Cardiac fibroblast (primary cell): Measurements from ENCODE around the gene MIPOL1.

Experiments
- DNase-seq, 2 donors: peaks; one replicate each; pipeline versions ENCODE4 v3.0.0 to v3.0.0-alpha.2; 2010; ENCODE audit warnings: low read depth in 2 of 2
- H3K4me3 ChIP-seq, 2 donors: replicated peaks in 1 of 2; 1 replicate in 1 of 2; 2 replicates in 1 of 2; pipeline ENCODE4 v1.5.1; 2011; ENCODE audit warnings: low read depth in 2 of 2, low read length in 2 of 2, mild to moderate bottlenecking in 2 of 2, moderate library complexity in 1 of 2
- TF ChIP-seq, protein P1 (sequence below): IDR thresholded peaks from one replicate; pipeline ENCODE4 v1.5.1; 2011; ENCODE audit warnings: low read depth, mild to moderate bottlenecking, low read length, inconsistent platforms

The MIPOL1 gene

DNA sequence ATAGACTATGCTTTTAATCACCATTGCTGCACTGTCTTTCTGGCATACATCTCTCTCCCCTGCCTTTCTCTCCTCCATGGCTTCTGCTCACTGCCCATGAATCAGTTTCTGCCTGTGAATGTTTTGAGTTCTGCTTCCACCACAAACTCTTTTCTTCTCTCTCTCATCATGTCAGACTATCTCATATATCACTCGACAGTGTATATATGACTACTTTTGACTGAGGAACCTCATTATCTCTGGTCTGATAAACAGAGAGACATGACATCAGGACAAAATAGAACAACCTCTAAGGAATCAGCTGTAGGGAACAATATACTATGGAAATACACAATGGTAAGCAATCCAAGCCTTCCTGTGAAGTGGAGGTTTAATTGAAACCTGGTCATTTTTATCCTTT is 219.4 kb downstream of the MIPOL1 start:
- TF ChIP-seq, protein P1, sequence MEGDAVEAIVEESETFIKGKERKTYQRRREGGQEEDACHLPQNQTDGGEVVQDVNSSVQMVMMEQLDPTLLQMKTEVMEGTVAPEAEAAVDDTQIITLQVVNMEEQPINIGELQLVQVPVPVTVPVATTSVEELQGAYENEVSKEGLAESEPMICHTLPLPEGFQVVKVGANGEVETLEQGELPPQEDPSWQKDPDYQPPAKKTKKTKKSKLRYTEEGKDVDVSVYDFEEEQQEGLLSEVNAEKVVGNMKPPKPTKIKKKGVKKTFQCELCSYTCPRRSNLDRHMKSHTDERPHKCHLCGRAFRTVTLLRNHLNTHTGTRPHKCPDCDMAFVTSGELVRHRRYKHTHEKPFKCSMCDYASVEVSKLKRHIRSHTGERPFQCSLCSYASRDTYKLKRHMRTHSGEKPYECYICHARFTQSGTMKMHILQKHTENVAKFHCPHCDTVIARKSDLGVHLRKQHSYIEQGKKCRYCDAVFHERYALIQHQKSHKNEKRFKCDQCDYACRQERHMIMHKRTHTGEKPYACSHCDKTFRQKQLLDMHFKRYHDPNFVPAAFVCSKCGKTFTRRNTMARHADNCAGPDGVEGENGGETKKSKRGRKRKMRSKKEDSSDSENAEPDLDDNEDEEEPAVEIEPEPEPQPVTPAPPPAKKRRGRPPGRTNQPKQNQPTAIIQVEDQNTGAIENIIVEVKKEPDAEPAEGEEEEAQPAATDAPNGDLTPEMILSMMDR: no peak
- no peak overlapping the region for H3K4me3 ChIP-seq
- no peak for DNase-seq

DNA sequence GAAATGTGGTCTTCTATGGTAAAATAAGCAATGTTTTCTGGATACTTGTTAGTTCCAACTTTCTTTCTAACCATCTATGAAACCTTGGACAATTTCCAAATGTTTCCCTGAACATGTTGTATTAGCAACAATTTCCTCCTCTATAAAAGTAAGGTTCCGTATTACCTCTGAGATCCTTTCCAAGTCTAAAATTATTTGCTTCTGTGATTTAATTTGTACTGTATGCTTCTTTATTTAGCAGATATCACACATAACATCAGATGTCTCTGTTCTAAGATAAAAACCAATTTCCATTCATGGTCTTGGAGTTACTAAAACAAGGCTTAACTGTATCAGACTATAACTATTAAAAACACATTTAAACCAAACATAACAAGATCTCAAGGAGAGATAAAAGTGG is 220.1 kb downstream of the MIPOL1 start:
- no peak overlapping the region for H3K4me3 ChIP-seq
- TF ChIP-seq, protein P1: no peak
- DNase-seq: no peak

DNA sequence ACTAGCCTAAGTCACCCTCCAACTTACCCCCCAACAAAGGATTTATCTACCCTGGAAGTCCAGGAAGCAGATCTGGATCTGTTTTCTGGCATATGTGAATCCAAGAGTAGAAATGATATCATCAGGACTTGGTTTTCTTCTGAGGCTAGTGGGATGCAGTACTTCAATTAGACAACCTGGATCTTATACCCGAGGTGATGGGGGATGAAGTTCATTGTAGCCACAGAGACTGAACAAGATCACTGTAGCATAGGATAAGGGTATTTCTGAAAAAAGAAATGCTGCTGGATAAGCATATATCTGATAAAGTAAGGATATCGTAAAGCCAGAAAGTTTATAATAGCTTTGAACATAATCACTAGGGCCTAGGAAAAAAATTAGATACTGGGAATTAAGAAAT is 222.9 kb downstream of the MIPOL1 start:
- DNase-seq: no peak
- H3K4me3 ChIP-seq: no peak overlapping the region
- TF ChIP-seq, protein P1: no peak

DNA sequence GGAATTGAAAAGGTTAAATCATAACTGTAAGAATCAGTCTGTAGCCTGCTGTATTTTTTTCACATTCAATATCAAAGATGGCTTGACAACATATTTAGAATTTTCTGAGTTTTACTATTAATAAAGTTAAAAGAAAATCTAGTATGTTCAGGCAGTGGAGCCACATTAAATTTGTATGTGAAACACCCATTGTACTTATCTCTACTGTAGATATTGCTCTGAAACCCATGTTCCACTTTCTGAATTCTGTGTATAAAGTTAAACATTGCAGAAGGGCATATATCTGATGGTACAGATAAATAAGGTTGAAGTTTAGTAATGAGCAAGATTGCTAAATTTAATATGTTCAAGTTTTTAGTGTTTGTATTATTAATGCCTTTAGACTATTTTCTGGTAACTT is 224.6 kb downstream of the MIPOL1 start:
- no peak for DNase-seq

DNA sequence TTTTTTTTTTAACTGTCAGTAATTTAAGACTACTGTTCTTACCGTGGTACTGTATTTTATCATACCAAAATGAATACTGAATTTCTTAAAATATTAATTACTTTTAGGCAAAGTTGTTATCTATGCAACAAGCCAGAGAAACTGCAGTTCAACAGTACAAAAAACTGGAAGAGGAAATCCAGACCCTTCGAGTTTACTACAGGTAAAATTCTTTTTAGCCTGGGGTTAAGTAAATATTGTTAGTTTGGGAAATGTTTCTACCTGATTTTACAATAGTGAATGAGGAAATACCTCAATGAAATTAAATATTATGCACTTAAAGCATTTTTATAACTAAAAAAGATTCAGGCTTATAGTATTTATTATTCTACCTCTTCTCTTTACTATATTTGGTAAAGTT is 225.0 kb downstream of the MIPOL1 start:
- DNase-seq: no peak
- H3K4me3 ChIP-seq: no peak overlapping the region
- TF ChIP-seq, protein P1: no peak

More for the DNA sequence above, 224.6 kb downstream of the MIPOL1 start:
- TF ChIP-seq, protein P1: no peak
- H3K4me3 ChIP-seq: no peak overlapping the region

DNA sequence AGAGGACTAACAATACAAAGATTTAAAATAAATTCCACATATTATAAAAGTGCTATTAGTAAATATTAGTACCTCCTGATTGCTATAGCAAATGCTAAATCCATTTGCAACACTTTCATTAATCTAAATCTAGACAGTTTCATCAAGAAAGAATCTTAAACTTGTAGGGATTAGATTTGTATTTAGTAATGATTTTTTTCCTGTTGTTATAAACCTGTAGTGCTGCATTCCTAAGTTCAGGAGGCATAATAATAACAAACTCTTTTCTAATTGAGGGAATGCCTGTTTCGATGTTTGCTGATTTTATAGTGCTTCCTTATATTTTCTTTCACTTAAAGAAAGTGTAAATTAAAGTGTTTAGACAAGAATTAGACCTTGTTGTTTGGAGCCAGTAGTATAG is 231.2 kb downstream of the MIPOL1 start:
- no peak overlapping the region for H3K4me3 ChIP-seq
- TF ChIP-seq, protein P1: no peak
- no peak for DNase-seq

DNA sequence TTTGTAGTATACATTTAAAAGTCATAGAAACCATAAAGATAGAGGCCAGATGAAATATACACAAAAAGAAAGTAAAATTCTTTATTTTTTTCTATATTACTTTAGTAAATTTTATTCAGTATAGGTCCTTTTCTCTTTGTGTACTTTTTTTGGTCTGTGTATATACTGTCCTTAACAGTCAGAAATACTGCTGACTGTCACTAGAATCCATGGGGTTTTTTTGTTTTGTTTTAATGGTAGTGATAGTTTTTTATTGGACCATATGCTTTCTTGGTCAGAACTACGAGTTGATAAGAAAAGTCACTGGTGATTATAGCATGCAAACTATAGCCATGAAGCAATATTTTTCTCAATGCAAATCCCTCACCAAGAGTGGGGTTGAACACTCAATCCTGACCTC is 231.9 kb downstream of the MIPOL1 start:
- no peak overlapping the region for H3K4me3 ChIP-seq
- no peak for DNase-seq
- TF ChIP-seq, protein P1: no peak
